Left lung (tissue), 10 donors: Measurements from ENCODE around the gene RAB3B. TPM values are rescaled to one million over a fixed set of nuclear protein-coding genes. Genes with fewer than 3 reads are reported as not detected.
"Not testable (repeated sequence)": the region's sequence is repeated elsewhere in the genome, so short reads cannot be mapped to it uniquely, and the experiment has no call there.

Experiments used
- ATAC-seq: fragments of 200-7000 bp; cut with Tn5 transposase; one replicate; pipeline ENCODE4 v1.9.1; 2020; ENCODE audit warnings: moderate library complexity
- DNase-seq, 4 donors: peaks; one replicate each; pipeline ENCODE4 v3.0.0-alpha.2; 2013 to 2020
- H3K27ac ChIP-seq, 2 donors: fragments of 200-600 bp; sonication (generic) in 1 of 2; one replicate each; pipeline versions ENCODE4 v1.5.0 to v1.8.0; 2020 to 2021
- H3K27me3 ChIP-seq, 2 donors: fragments of 200-600 bp; sonication (generic) in 1 of 2; one replicate each; pipeline versions ENCODE4 v1.5.0 to v1.8.0; 2020 to 2021
- H3K36me3 ChIP-seq, 2 donors: fragments of 200-600 bp; sonication (generic) in 1 of 2; one replicate each; pipeline versions ENCODE4 v1.5.0 to v1.8.0; 2020 to 2021
- H3K4me1 ChIP-seq, 2 donors: fragments of 200-600 bp; one replicate each; pipeline ENCODE4 v1.8.0; 2021
- H3K4me3 ChIP-seq, 2 donors: fragments of 200-600 bp; sonication (generic) in 1 of 2; one replicate each; pipeline versions ENCODE4 v1.5.0 to v1.8.0; 2020 to 2021; ENCODE audit warnings: mild to moderate bottlenecking in 1 of 2
- H3K9me3 ChIP-seq, 2 donors: fragments of 200-600 bp; sonication (generic) in 1 of 2; one replicate each; pipeline versions ENCODE4 v1.5.0 to v1.8.0; 2020 to 2021
- intact Hi-C, 2 donors: fragments of 100-400 bp; cut with DNase I; formaldehyde crosslinking; loops; one replicate each; pipeline versions ENCODE4 v1.11.2 to v1.14.2; 2022
- polyA plus RNA-seq, 6 donors: library from polyadenylated mRNA; unstranded; fragments of 120-200 nt; gene quantifications; one replicate each; pipeline ENCODE4 v1.2.1, GENCODE V29; 2013; ENCODE audit not compliant: insufficient read length in 6 of 6
- total RNA-seq, 2 donors: library from RNA; stranded (reverse); fragmentation: NEBNext Ultra II Directional; extraction: Animal tissue kit (Norgen Biotek cat#: 25700); gene quantifications; one replicate each; pipeline ENCODE4 v1.2.1, GENCODE V29; 2021
- TF ChIP-seq, protein P1 (sequence below), 2 donors: fragments of 200-600 bp; sonication (generic) in 1 of 2; IDR thresholded peaks; one replicate each; pipeline versions ENCODE4 v1.5.0 to v1.8.0; 2021; ENCODE audit warnings: antibody characterized with exemption in 2 of 2
- donor health status: DM: no; HTN: yes; CAD: no.
- donor health status: DM: no; HTN: no; CAD: no.

Gene RAB3B
- total and polyA plus RNA-seq, 8 donors: 0.05 to 0.63 (median 0.39) TPM

DNA sequence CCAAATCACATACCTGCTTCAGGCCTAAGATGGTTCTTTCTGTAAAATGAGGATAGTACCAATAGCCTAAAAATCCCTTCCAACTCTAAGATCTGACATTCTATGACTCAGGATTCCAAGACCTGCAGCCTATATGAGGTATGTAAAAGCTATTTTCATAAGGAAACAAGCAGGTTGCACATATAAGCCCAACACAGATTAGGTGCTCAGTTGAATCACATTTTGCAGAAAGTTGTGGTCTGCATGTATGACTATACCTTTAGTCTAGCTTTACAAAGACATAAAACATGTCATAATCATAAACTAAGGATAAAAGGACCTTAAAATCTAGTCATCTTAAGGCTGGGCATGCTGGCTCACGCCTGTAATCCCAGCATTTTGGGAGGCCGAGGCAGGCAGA is 35.8 kb upstream of the RAB3B start:
- Histone ChIP-seq H3K27ac (no peak overlapping the region), H3K36me3 (peaks cover 6 to 69% of the 10 kb centered on the region in 2 donors), H3K4me3 (no peak overlapping the region), H3K27me3 (no peaks in the 10 kb centered on the region), H3K9me3 (no peaks in the 10 kb centered on the region), H3K4me1 (peaks cover 0 to 22% of the 10 kb centered on the region in 2 donors)
- intact Hi-C loops: no loop called here
- ATAC-seq (no peak), DNase-seq (no peak)
- TF ChIP-seq, protein P1, sequence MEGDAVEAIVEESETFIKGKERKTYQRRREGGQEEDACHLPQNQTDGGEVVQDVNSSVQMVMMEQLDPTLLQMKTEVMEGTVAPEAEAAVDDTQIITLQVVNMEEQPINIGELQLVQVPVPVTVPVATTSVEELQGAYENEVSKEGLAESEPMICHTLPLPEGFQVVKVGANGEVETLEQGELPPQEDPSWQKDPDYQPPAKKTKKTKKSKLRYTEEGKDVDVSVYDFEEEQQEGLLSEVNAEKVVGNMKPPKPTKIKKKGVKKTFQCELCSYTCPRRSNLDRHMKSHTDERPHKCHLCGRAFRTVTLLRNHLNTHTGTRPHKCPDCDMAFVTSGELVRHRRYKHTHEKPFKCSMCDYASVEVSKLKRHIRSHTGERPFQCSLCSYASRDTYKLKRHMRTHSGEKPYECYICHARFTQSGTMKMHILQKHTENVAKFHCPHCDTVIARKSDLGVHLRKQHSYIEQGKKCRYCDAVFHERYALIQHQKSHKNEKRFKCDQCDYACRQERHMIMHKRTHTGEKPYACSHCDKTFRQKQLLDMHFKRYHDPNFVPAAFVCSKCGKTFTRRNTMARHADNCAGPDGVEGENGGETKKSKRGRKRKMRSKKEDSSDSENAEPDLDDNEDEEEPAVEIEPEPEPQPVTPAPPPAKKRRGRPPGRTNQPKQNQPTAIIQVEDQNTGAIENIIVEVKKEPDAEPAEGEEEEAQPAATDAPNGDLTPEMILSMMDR (IDR thresholded peaks at IDR 0.05): no peak

DNA sequence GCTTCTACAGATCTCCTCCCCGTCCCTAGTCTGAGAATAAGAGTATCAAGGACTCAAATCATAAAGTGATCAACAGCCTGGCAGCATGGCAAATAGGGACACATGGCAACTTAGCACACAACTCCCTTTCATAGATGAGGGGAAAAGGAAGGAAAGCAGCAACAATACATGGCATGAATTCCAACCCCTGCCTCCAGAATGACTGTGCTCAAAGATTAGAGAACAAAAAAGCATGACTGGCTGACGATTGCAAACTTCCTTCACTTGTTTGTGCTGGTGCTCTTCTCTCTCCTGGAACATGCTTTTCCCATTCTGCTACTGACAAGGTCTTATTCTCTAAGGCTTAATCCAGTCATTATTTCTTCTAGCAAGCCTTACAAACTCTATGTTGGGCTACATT is 31.6 kb upstream of the RAB3B start:
- ATAC-seq (no peak), DNase-seq (no peak)
- peaks cover 6 to 77% of the 10 kb centered on the region in 2 donors for H3K36me3 ChIP-seq
- intact Hi-C loops: no loop called here
- H3K9me3 ChIP-seq: no peaks in the 10 kb centered on the region
- no peak overlapping the region for H3K4me3 ChIP-seq
- H3K4me1 ChIP-seq: no peaks in the 10 kb centered on the region
- H3K27ac ChIP-seq: no peak overlapping the region
- TF ChIP-seq, protein P1 (IDR thresholded peaks at IDR 0.05): no peak
- no peaks in the 10 kb centered on the region for H3K27me3 ChIP-seq

DNA sequence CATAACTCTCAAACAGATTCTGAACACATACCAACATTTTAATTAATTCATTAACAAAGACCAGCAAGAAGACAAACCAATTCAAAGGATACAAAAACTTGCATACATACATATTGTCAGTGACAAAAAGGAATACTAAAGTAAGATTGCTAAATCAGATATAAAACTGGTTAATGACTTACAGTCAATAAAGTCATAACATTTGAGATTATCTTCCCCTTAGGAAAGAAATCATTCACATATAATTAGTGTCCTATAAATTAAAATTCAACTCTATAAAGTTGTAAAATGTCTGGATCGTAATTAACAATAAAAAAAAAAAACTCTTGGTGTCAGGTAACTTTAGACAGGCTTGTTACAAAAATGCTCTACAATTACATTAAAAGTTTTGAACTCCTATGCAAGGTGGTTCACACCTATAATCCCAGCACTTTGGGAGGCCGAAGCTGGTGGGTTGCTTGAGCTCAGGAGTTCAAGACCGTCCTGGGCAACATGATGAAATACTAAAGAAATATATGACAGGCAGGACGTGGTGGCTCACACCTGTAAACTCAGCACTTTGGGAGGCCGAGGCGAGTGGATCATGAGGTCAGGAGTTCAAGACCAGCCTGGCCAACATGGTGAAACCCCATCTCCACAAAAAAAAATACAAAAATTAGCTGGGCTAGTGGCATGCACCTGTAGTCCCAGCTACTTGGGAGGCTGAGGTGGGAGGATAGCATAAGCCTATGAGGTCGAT is 17.7 kb upstream of the RAB3B start:
- Histone ChIP-seq H3K4me3 (no peak overlapping the region), H3K27ac (no peak overlapping the region), H3K9me3 (no peaks in the 10 kb centered on the region), H3K4me1 (no peaks in the 10 kb centered on the region), H3K27me3 (peaks cover 0 to 41% of the 10 kb centered on the region in 2 donors), H3K36me3 (no peaks in the 10 kb centered on the region)
- TF ChIP-seq, protein P1 (IDR thresholded peaks at IDR 0.05): no peak
- intact Hi-C loops: no loop called here
- ATAC-seq (no peak), DNase-seq (no peak)

DNA sequence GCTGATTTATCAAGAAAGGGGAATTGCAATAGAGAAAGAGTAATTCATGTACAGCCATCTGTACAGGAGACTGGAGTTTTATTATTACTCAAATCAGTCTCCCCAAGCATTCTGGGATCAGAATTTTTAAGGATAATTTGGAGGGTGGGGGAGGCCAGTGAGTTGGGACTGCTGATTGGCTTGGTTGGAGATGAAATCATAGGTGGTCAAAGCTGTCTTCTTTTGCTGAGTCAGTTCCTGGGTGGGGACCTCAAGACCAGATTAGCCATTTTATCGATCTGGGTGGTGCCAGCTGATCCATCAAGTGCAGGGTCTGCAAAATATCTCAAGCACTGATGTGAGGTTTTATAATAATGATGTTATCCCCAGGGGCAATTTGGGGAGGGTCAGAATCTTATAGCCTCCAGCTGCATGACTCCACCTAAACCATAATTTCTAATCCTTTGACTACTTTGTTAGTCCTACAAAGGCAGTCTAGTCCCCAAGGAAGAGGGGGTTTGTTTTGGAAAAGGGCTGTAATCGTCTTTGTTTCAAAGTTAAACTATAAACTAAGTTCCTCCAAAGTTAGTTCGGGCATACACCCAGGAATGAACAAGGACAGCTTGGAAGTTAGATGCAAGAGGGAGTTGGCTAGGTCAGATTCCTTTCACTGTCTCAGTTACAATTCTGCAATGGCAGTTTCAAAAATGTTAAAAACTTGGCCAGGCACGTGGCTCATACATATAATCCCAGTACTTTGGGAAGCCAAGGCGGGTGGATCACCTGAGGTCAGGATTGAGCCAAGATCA is 16.9 kb upstream of the RAB3B start:
- intact Hi-C loops: no loop called here
- ATAC-seq: no peak
- Histone ChIP-seq H3K9me3 (no peaks in the 10 kb centered on the region), H3K27me3 (peaks cover 0 to 50% of the 10 kb centered on the region in 2 donors), H3K36me3 (no peaks in the 10 kb centered on the region), H3K4me1 (no peaks in the 10 kb centered on the region), H3K27ac (no peak overlapping the region), H3K4me3 (no peak overlapping the region)
- no peak for DNase-seq
- TF ChIP-seq, protein P1 (IDR thresholded peaks at IDR 0.05): no peak

DNA sequence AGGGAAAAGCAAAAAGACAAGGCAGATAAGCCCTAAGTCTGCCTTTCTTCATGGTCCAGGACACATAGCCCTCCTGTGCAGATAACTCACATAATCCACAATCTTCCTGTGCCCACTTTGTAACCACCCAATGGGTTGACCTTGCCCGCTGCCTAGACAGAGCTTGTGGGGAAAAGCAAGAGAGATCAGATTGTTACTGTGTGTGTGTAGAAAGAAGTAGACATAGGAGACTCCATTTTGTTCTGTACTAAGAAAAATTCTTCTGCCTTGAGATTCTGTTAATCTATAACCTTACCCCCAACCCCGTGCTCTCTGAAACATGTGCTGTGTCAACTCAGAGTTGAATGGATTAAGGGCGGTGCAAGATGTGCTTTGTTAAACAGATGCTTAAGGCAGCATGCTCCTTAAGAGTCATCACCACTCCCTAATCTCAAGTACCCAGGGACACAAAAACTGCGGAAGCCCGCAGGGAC is 15.6 kb upstream of the RAB3B start:
- H3K9me3 ChIP-seq, H3K36me3 ChIP-seq, H3K27ac ChIP-seq, ATAC-seq, H3K4me3 ChIP-seq, intact Hi-C loops, H3K4me1 ChIP-seq, DNase-seq: not testable (repeated sequence)
- peaks cover 0 to 50% of the 10 kb centered on the region in 2 donors for H3K27me3 ChIP-seq

DNA sequence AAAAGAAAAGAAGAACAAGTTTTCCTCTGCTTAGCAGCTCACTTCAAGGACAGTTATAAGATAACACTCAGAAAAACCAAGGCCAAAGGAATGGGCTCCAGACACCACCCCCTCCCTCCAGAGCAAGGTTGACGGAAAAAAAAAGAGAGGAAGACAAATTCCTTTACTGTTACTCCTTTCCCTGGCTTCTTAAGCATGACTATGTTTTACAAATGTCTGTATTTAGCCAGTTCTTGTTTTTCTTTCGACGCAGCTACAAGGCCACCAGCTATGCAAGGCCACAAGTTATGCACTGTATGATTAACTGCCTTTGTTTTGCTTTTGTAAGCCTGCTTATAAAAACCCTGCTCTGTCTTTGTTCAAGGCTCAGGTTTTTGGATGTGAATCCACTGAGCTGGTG is 15.0 kb upstream of the RAB3B start:
- H3K9me3 ChIP-seq, H3K36me3 ChIP-seq, H3K27ac ChIP-seq, ATAC-seq, DNase-seq, H3K4me3 ChIP-seq, intact Hi-C loops, H3K4me1 ChIP-seq: not testable (repeated sequence)
- peaks cover 0 to 50% of the 10 kb centered on the region in 2 donors for H3K27me3 ChIP-seq
